Peyer's patch (tissue), 4 donors: Measurements from ENCODE around the gene LRAT. TPM values are rescaled to one million over a fixed set of nuclear protein-coding genes. Genes with fewer than 3 reads are reported as not detected.
"Not testable (repeated sequence)": the region's sequence is repeated elsewhere in the genome, so short reads cannot be mapped to it uniquely, and the experiment has no call there.

Source experiments
- DNase-seq, 3 donors: peaks; one replicate each; pipeline ENCODE4 v3.0.0-alpha.2; 2017 to 2019
- H3K27ac ChIP-seq, 4 donors: fragments of 200-600 bp; sonication (generic); one replicate each; pipeline ENCODE4 v1.5.1; 2016 to 2019
- H3K27me3 ChIP-seq, 2 donors: fragments of 200-600 bp; sonication (generic); one replicate each; pipeline ENCODE4 v1.5.1; 2019
- H3K36me3 ChIP-seq, 3 donors: fragments of 200-600 bp; sonication (generic); one replicate each; pipeline ENCODE4 v1.5.1; 2016 to 2019
- H3K4me1 ChIP-seq, 4 donors: fragments of 200-600 bp; sonication (generic); one replicate each; pipeline ENCODE4 v1.5.1; 2016 to 2019
- H3K4me3 ChIP-seq, 4 donors: fragments of 200-600 bp; sonication (generic); 1 replicate in 3 of 4; 2 replicates in 1 of 4; pipeline ENCODE4 v1.5.1; 2016 to 2019; ENCODE audit warnings: mild to moderate bottlenecking in 1 of 4
- H3K9me3 ChIP-seq, 4 donors: fragments of 200-600 bp; sonication (generic); one replicate each; pipeline ENCODE4 v1.5.1; 2016 to 2019; ENCODE audit warnings: mild to moderate bottlenecking in 1 of 4
- POLR2A ChIP-seq, 2 donors: fragments of 450-650 bp; IDR thresholded peaks; one replicate each; pipeline ENCODE4 v1.5.1; 2017; ENCODE audit warnings: antibody characterized with exemption in 2 of 2, mild to moderate bottlenecking in 2 of 2, moderate library complexity in 2 of 2
- total RNA-seq, 4 donors: library from RNA; depleted of rRNA; stranded (reverse); fragments of >200 nt; gene quantifications; one replicate each; pipeline ENCODE4 v1.1.0, GENCODE V29; 2016
- TF ChIP-seq, protein P1 (sequence below), 6 experiments: fragments of 450-650 bp in 4 of 6; fragments of 200-600 bp in 2 of 6; sonication (generic) in 1 of 6; IDR thresholded peaks; one replicate each; pipeline ENCODE4 v1.5.1; 2017 to 2019; ENCODE audit warnings: antibody characterized with exemption in 6 of 6, mild to moderate bottlenecking in 3 of 6, moderate library complexity in 1 of 6

The LRAT gene
- total RNA-seq, 4 donors from 2014 or later = 2.8 to 7.4 (median 2.9) TPM; not detected in 1

DNA sequence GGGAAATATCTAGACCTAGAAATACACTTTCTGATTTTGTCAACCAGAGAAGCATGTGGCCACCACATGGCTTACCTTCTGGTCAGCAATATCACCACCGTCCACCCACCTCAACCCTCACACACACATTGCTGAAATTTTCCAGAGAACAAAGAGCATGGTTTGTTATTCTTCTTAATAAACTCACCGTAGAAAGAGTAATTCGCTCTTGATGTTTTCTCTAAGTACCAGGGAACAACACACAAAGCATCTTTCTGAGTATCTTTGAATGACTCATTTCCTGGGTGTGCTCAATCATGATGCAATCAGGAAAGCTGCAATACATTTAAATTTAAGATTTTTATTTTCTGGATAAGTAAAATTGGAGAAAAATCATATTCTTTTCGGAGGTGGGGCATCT, 24.7 kb upstream of the LRAT start:
- Histone ChIP-seq H3K4me1 (no peaks in the 10 kb centered on the region), H3K4me3 (no peak overlapping the region), H3K27me3 (no peaks in the 10 kb centered on the region), H3K9me3 (no peaks in the 10 kb centered on the region), H3K36me3 (no peaks in the 10 kb centered on the region), H3K27ac (no peak overlapping the region)
- no peak for DNase-seq
- no peak for TF ChIP-seq POLR2A (IDR thresholded peaks at IDR 0.05)

DNA sequence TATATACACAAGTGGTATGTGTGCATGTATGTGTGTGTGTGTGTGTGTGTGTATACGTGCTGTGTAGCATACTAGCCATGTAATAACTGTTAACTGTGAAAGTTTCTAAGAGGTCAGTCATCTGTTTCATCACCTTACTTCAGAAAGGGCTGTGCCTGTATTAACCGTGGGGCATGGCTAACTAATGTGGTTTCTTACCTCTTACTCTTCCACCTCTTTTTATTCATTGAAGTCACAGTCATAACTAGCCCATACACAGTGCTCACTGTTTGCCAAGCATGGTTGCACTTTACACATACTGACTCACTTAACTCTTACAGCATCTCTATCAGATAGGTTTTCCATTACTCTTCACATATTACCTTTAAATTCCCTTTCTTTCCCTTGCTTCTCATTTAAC, 23.7 kb upstream of the LRAT start:
- Histone ChIP-seq H3K4me3 (no peak overlapping the region), H3K27ac (no peak overlapping the region), H3K27me3 (no peaks in the 10 kb centered on the region), H3K36me3 (no peaks in the 10 kb centered on the region), H3K4me1 (no peaks in the 10 kb centered on the region), H3K9me3 (no peaks in the 10 kb centered on the region)
- DNase-seq = no peak
- TF ChIP-seq, protein P1, sequence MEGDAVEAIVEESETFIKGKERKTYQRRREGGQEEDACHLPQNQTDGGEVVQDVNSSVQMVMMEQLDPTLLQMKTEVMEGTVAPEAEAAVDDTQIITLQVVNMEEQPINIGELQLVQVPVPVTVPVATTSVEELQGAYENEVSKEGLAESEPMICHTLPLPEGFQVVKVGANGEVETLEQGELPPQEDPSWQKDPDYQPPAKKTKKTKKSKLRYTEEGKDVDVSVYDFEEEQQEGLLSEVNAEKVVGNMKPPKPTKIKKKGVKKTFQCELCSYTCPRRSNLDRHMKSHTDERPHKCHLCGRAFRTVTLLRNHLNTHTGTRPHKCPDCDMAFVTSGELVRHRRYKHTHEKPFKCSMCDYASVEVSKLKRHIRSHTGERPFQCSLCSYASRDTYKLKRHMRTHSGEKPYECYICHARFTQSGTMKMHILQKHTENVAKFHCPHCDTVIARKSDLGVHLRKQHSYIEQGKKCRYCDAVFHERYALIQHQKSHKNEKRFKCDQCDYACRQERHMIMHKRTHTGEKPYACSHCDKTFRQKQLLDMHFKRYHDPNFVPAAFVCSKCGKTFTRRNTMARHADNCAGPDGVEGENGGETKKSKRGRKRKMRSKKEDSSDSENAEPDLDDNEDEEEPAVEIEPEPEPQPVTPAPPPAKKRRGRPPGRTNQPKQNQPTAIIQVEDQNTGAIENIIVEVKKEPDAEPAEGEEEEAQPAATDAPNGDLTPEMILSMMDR (IDR thresholded peaks at IDR 0.05) = no peak
- TF ChIP-seq POLR2A (IDR thresholded peaks at IDR 0.05) = no peak

DNA sequence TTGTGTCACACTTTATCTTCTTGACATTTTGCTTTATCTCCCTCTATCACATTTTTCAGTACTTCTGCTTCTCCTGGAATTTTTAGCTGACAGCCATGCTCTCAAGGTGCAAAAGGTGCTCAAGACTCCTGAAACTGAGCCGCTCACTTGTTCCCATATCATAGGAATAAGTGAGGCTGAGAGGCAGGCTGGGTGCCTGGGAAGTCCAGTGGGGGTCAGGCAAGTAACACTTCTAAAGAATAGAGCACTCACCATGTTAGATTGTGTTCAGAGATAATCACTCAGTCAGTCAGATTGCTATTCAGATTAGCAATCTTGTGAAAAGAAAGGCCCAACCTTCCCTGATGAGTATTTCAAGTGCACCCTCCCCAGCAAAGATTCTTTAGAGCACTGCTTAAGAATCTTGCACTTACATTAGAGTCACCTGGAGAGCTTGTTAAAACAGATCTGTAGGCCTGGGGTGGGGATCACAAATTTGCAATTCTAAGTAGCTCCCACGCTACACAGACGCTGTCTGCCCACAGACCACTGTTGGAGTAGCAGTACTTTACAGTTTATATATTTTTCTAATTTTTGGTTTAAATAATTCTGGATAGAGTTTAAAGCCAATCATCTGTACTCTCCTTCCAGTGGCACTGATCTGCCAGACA, 23.1 kb upstream of the LRAT start:
- Histone ChIP-seq H3K4me1 (no peaks in the 10 kb centered on the region), H3K36me3 (no peaks in the 10 kb centered on the region), H3K27ac (no peak overlapping the region), H3K4me3 (no peak overlapping the region), H3K9me3 (no peaks in the 10 kb centered on the region), H3K27me3 (no peaks in the 10 kb centered on the region)
- no peak for DNase-seq
- TF ChIP-seq POLR2A (IDR thresholded peaks at IDR 0.05) = no peak
- TF ChIP-seq, protein P1 (IDR thresholded peaks at IDR 0.05) = no peak

DNA sequence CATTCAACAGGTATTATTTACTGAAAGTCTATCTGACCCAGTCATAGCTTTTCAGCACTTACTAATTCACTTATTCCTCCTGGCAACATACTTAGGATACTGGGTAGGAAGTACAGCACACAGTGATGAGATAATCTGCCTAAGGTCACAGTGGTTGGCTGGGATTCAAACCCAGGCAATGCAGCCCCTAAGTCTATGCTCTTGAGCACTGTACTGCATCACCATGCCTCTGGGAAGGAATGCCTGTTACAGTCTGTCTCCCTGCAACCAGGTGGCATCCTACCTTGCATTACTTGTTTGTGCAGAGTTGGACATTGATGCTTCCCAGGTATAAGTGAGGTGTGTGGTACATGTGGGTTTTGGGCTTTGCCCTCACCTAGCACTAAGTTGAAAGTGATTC, 21.5 kb upstream of the LRAT start:
- Histone ChIP-seq H3K4me1 (no peaks in the 10 kb centered on the region), H3K27me3 (no peaks in the 10 kb centered on the region), H3K9me3 (no peaks in the 10 kb centered on the region), H3K4me3 (no peak overlapping the region), H3K27ac (no peak overlapping the region), H3K36me3 (no peaks in the 10 kb centered on the region)
- TF ChIP-seq, protein P1 (IDR thresholded peaks at IDR 0.05) = no peak
- no peak for TF ChIP-seq POLR2A (IDR thresholded peaks at IDR 0.05)
- DNase-seq = no peak

DNA sequence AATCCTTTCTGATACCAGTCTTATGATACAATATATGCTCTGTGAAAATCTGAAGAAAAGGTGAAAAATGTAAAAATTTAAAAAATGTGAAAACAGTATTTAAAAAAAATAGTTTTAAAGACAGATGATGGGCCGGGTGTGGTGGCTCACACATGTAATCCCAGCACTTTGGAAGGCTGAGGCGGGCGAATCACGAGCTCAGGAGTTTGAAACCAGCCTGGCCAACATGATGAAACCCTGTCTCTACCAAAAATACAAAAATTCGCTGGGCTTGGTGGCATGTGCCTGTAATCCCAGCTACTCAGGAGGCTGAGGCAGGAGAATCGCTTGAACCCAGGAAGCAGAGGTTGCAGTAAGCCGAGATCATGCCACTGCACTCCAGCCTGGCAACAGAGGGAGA, 20.2 kb upstream of the LRAT start:
- not testable (repeated sequence) for H3K4me3 ChIP-seq, H3K4me1 ChIP-seq, H3K27me3 ChIP-seq, H3K36me3 ChIP-seq, H3K27ac ChIP-seq, DNase-seq, H3K9me3 ChIP-seq

DNA sequence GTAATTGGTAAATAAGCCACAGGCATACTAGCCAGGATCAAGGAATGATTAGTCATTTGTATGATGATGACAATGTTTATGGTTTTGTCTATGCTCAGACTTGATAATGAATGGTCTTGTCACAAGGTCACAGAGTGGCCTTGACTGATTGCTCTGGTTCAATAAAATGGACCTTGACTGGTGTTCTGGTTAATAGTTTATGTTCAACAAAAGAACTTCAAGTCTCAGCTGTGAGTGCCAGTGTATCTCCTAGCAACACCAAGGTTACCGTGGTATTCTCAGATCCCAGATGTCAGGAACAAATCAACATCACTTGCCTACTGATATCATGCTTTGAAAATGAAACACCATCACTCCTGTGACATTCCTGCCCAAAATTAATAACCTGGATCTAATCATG, 16.3 kb upstream of the LRAT start:
- peak overlapping the region in 1 of 4 donors; percentile 40 for H3K27ac ChIP-seq
- H3K27me3 ChIP-seq = no peaks in the 10 kb centered on the region
- DNase-seq = peak in 1 of 3 donors; percentile 63
- H3K36me3 ChIP-seq = no peaks in the 10 kb centered on the region
- H3K4me1 ChIP-seq = no peaks in the 10 kb centered on the region
- no peaks in the 10 kb centered on the region for H3K9me3 ChIP-seq
- TF ChIP-seq, protein P1 (IDR thresholded peaks at IDR 0.05) = no peak
- TF ChIP-seq POLR2A (IDR thresholded peaks at IDR 0.05) = no peak
- no peak overlapping the region for H3K4me3 ChIP-seq

DNA sequence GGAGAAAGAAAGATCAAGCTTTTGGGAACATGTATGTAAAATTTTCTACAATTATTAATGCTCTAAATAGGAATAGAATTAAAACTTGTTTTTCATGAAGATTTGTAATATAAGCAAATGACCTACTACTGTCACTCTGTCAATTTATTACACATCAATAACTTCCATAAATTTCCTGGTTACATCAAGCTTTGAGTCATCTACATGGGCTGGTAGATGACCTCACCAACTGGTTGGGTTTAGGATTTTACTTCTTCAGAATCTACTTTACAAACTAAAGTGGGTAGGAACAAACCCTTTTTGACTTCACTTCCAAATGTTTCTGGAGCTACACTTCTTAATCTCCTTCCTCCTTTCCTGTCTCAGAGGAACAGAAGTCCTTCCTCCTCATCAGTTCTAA, 12.0 kb upstream of the LRAT start:
- no peak for TF ChIP-seq POLR2A (IDR thresholded peaks at IDR 0.05)
- TF ChIP-seq, protein P1 (IDR thresholded peaks at IDR 0.05) = no peak
- no peaks in the 10 kb centered on the region for H3K36me3 ChIP-seq
- no peaks in the 10 kb centered on the region for H3K27me3 ChIP-seq

More for the DNA sequence above, 12.0 kb upstream of the LRAT start:
- no peak overlapping the region for H3K4me3 ChIP-seq
- H3K27ac ChIP-seq = no peak overlapping the region
- H3K9me3 ChIP-seq = no peaks in the 10 kb centered on the region
- DNase-seq = no peak
- H3K4me1 ChIP-seq = no peaks in the 10 kb centered on the region
